Breast epithelium (tissue), 3 donors: Measurements from ENCODE around the gene CTNNA2.
"Not testable (repeated sequence)": the region's sequence is repeated elsewhere in the genome, so short reads cannot be mapped to it uniquely, and the experiment has no call there.

Source experiments
- CTCF ChIP-seq, 3 donors: fragments of 450-650 bp; IDR thresholded peaks; one replicate each; pipeline ENCODE4 v1.5.1; 2016 to 2017; ENCODE audit warnings: antibody characterized with exemption in 3 of 3, mild to moderate bottlenecking in 3 of 3, moderate library complexity in 3 of 3
- POLR2A ChIP-seq: fragments of 450-650 bp; IDR thresholded peaks from one replicate; pipeline ENCODE4 v1.6.1; 2016; ENCODE audit warnings: antibody characterized with exemption, mild to moderate bottlenecking, moderate library complexity

- TF ChIP-seq CTCF (IDR thresholded peaks at IDR 0.05); POLR2A: not testable (repeated sequence)
Measured at GRCh38 chr2:80146757-80147156, 633.9 kb downstream of the CTNNA2 start.
